Left ventricle myocardium inferior (tissue), 1 donor: Measurements from ENCODE around the gene NDUFB11. TPM values are rescaled to one million over a fixed set of nuclear protein-coding genes. Genes with fewer than 3 reads are reported as not detected.

Experiments
- DNase-seq: peaks from one replicate; pipeline ENCODE4 v3.0.0-alpha.2; 2020
- H3K27ac ChIP-seq: fragments of 200-600 bp; replicated peaks from 2 replicates; pipeline ENCODE4 v1.8.0; 2021
- H3K27me3 ChIP-seq: fragments of 200-600 bp; 2 replicates; pipeline ENCODE4 v1.8.0; 2021; ENCODE audit warnings: low read depth
- H3K36me3 ChIP-seq: fragments of 200-600 bp; 2 replicates; pipeline ENCODE4 v1.8.0; 2021
- H3K4me1 ChIP-seq: fragments of 200-600 bp; 2 replicates; pipeline ENCODE4 v1.8.0; 2021
- H3K4me3 ChIP-seq: fragments of 200-600 bp; 2 replicates; pipeline ENCODE4 v1.8.0; 2021; ENCODE audit warnings: mild to moderate bottlenecking, moderate library complexity
- H3K9me3 ChIP-seq: fragments of 200-600 bp; replicated peaks from 2 replicates; pipeline ENCODE4 v1.8.0; 2021
- CTCF ChIP-seq: fragments of 200-600 bp; IDR thresholded peaks from 2 replicates; pipeline ENCODE4 v1.8.0; 2021; ENCODE audit warnings: antibody characterized with exemption, mild to moderate bottlenecking, borderline replicate concordance
- intact Hi-C: fragments of 100-400 bp; cut with micrococcal nuclease; formaldehyde crosslinking; loops from one replicate; pipeline ENCODE4 v1.11.0; 2022
- total RNA-seq: library from RNA; stranded (reverse); fragmentation: NEBNext Ultra II Directional; extraction: Animal tissue kit (Norgen Biotek cat#: 25700); gene quantifications from one replicate; pipeline ENCODE4 v1.2.1, GENCODE V29; 2021
- donor health status: DM: no; HTN: yes; CAD: no; lungs with severe emphysema.

NDUFB11 gene
- total RNA-seq, 1 donor from 2014 or later = 171 TPM

GRCh38 chrX:47184486-47184885 is 40.0 kb upstream of the NDUFB11 start:
- H3K27me3 ChIP-seq = no peaks in the 10 kb centered on the region
- no peak overlapping the region for H3K4me3 ChIP-seq
- H3K9me3 ChIP-seq = no peaks in the 10 kb centered on the region
- no peak for DNase-seq
- peaks cover 40% of the 10 kb centered on the region for H3K36me3 ChIP-seq
- H3K27ac ChIP-seq = no peak overlapping the region
- no peak for TF ChIP-seq CTCF
- no peaks in the 10 kb centered on the region for H3K4me1 ChIP-seq
- intact Hi-C loops = no loop called here

- H3K27me3 ChIP-seq = no peaks in the 10 kb centered on the region
- no peaks in the 10 kb centered on the region for H3K9me3 ChIP-seq
- no peak overlapping the region for H3K27ac ChIP-seq
- H3K4me3 ChIP-seq = no peak overlapping the region
- intact Hi-C loops = no loop called here
- no peaks in the 10 kb centered on the region for H3K4me1 ChIP-seq
- TF ChIP-seq CTCF = no peak
- peaks cover 51% of the 10 kb centered on the region for H3K36me3 ChIP-seq
- DNase-seq = no peak
These were observed 37.7 kb upstream of the NDUFB11 start for GRCh38 chrX:47182106-47182700.

GRCh38 chrX:47181301-47181700 is 36.8 kb upstream of the NDUFB11 start:
- H3K9me3 ChIP-seq = no peaks in the 10 kb centered on the region
- no peaks in the 10 kb centered on the region for H3K4me1 ChIP-seq
- TF ChIP-seq CTCF = no peak
- intact Hi-C loops = no loop called here
- H3K36me3 ChIP-seq = peaks cover 56% of the 10 kb centered on the region
- H3K27ac ChIP-seq = no peak overlapping the region
- no peak overlapping the region for H3K4me3 ChIP-seq
- DNase-seq = no peak
- no peaks in the 10 kb centered on the region for H3K27me3 ChIP-seq

GRCh38 chrX:47180346-47180745 is 35.8 kb upstream of the NDUFB11 start:
- TF ChIP-seq CTCF = no peak
- intact Hi-C loops = no loop called here
- no peak overlapping the region for H3K27ac ChIP-seq

GRCh38 chrX:47179928-47180255 is 35.4 kb upstream of the NDUFB11 start:
- H3K27ac ChIP-seq = peak overlapping the region; percentile 67
- DNase-seq = no peak
- H3K4me1 ChIP-seq = no peaks in the 10 kb centered on the region
- no peaks in the 10 kb centered on the region for H3K27me3 ChIP-seq
- no peak overlapping the region for H3K4me3 ChIP-seq
- H3K36me3 ChIP-seq = peaks cover 46% of the 10 kb centered on the region
- H3K9me3 ChIP-seq = no peaks in the 10 kb centered on the region
- intact Hi-C loops = no loop called here
- no peak for TF ChIP-seq CTCF

More at GRCh38 chrX:47180346-47180745, 35.8 kb upstream of the NDUFB11 start:
- Histone ChIP-seq H3K27me3 (no peaks in the 10 kb centered on the region), H3K9me3 (no peaks in the 10 kb centered on the region), H3K4me1 (no peaks in the 10 kb centered on the region), H3K36me3 (peaks cover 46% of the 10 kb centered on the region), H3K4me3 (no peak overlapping the region)
- DNase-seq = no peak
